SK-N-MC (cell line): ENCODE data around the gene SEMA5A.

Experiments
- EZH2 ChIP-seq: fragments of 200-600 bp; sonication (generic); IDR thresholded peaks from one replicate; pipeline ENCODE4 v1.6.1; 2017; ENCODE audit warnings: antibody characterized with exemption
- POLR2AphosphoS5 ChIP-seq: IDR thresholded peaks from 2 replicates; pipeline ENCODE4 v1.6.1; 2012; ENCODE audit warnings: mild to moderate bottlenecking, low read depth, low read length, borderline replicate concordance

- TF ChIP-seq EZH2, result no peak
- no peak for TF ChIP-seq POLR2AphosphoS5
These were observed 207.8 kb downstream of the SEMA5A start for GRCh38 chr5:9337928-9338595.
